H9 (cell line): Measurements from ENCODE around the gene MLIP. TPM values are rescaled to one million over a fixed set of nuclear protein-coding genes. Genes with fewer than 3 reads are reported as not detected.

Experiments
- DNase-seq: peaks from one replicate; pipeline ENCODE4 v3.0.0-alpha.2; 2017
- H2AFZ ChIP-seq: one replicate; pipeline ENCODE4 v1.6.1; 2013; ENCODE audit warnings: mild to moderate bottlenecking, low read length, control low read depth, moderate library complexity
- H2AK5ac ChIP-seq: 2 replicates; pipeline ENCODE4 v1.6.1; 2013; ENCODE audit warnings: low read length, control low read depth, mixed read lengths; ENCODE audit not compliant: insufficient read length
- H2BK120ac ChIP-seq: one replicate; pipeline ENCODE4 v1.6.1; 2013; ENCODE audit warnings: low read depth, mild to moderate bottlenecking, low read length, control low read depth, inconsistent platforms; ENCODE audit not compliant: poor library complexity, severe bottlenecking
- H2BK12ac ChIP-seq: 2 replicates; pipeline ENCODE4 v1.6.1; 2013; ENCODE audit warnings: low read length, control low read depth, mixed read lengths, low read depth; ENCODE audit not compliant: insufficient read length
- H2BK15ac ChIP-seq: 2 replicates; pipeline ENCODE4 v1.6.1; 2013; ENCODE audit warnings: low read depth, low read length, control low read depth
- H2BK20ac ChIP-seq: one replicate; pipeline ENCODE4 v1.6.1; 2013; ENCODE audit warnings: low read depth, mild to moderate bottlenecking, low read length, control low read depth, inconsistent platforms; ENCODE audit not compliant: poor library complexity, severe bottlenecking
- H2BK5ac ChIP-seq: 2 replicates; pipeline ENCODE4 v1.6.1; 2013; ENCODE audit warnings: low read length, control low read depth, mixed read lengths; ENCODE audit not compliant: insufficient read length
- H3K14ac ChIP-seq: 2 replicates; pipeline ENCODE4 v1.6.1; 2013; ENCODE audit warnings: low read length, control low read depth; ENCODE audit not compliant: insufficient read depth
- H3K18ac ChIP-seq: 2 replicates; pipeline ENCODE4 v1.6.1; 2013; ENCODE audit warnings: low read depth, mild to moderate bottlenecking, mixed read lengths, low read length, control low read depth; ENCODE audit not compliant: insufficient read length
- H3K23ac ChIP-seq: 2 replicates; pipeline ENCODE4 v1.6.1; 2013; ENCODE audit warnings: low read length, control low read depth, mixed read lengths, low read depth; ENCODE audit not compliant: insufficient read length
- H3K23me2 ChIP-seq: 2 replicates; pipeline ENCODE4 v1.6.1; 2013; ENCODE audit warnings: low read depth, mild to moderate bottlenecking, mixed read lengths, low read length, control low read depth; ENCODE audit not compliant: insufficient read length, poor library complexity, severe bottlenecking
- H3K27ac ChIP-seq: 2 replicates; pipeline ENCODE4 v1.5.1; 2013; ENCODE audit warnings: low read length, control low read depth, mixed read lengths, low read depth; ENCODE audit not compliant: insufficient read length
- H3K27me3 ChIP-seq: 2 replicates; pipeline ENCODE4 v1.6.1; 2013; ENCODE audit warnings: low read length, control low read depth, inconsistent platforms; ENCODE audit not compliant: insufficient read depth
- H3K4ac ChIP-seq: 2 replicates; pipeline ENCODE4 v1.6.1; 2013; ENCODE audit warnings: low read depth, mild to moderate bottlenecking, control low read depth, inconsistent platforms, low read length, moderate library complexity
- H3K4me1 ChIP-seq: 2 replicates; pipeline ENCODE4 v1.6.1; 2013; ENCODE audit warnings: low read length, control low read depth, inconsistent platforms; ENCODE audit not compliant: insufficient read depth
- H3K4me2 ChIP-seq: 2 replicates; pipeline ENCODE4 v1.6.1; 2013; ENCODE audit warnings: low read length, control low read depth, mixed read lengths; ENCODE audit not compliant: insufficient read length, insufficient read depth
- H3K56ac ChIP-seq: 2 replicates; pipeline ENCODE4 v1.6.1; 2013; ENCODE audit warnings: low read depth, mild to moderate bottlenecking, mixed read lengths, low read length, control low read depth; ENCODE audit not compliant: insufficient read length
- H3K79me1 ChIP-seq: 2 replicates; pipeline ENCODE4 v1.6.1; 2013; ENCODE audit warnings: low read depth, mild to moderate bottlenecking, moderate library complexity, low read length, control low read depth, inconsistent platforms; ENCODE audit not compliant: insufficient read depth, poor library complexity, severe bottlenecking
- H3K79me2 ChIP-seq: 2 replicates; pipeline ENCODE4 v1.6.1; 2013; ENCODE audit warnings: low read length, control low read depth, inconsistent platforms; ENCODE audit not compliant: insufficient read depth
- H3K9ac ChIP-seq: 2 replicates; pipeline ENCODE4 v1.6.1; 2013; ENCODE audit warnings: low read length, control low read depth, mixed read lengths; ENCODE audit not compliant: insufficient read length; ENCODE audit errors: extremely low read depth
- H3K9me3 ChIP-seq: one replicate; pipeline ENCODE4 v1.6.1; 2013; ENCODE audit warnings: low read depth, low read length, inconsistent platforms; ENCODE audit not compliant: control insufficient read depth
- H3T11ph ChIP-seq: one replicate; pipeline ENCODE4 v1.6.1; 2013; ENCODE audit warnings: mild to moderate bottlenecking, low read length, control low read depth, inconsistent platforms
- H4K20me1 ChIP-seq: one replicate; pipeline ENCODE4 v1.6.1; 2013; ENCODE audit not compliant: control insufficient read depth, insufficient read length, insufficient read depth
- H4K5ac ChIP-seq: 2 replicates; pipeline ENCODE4 v1.6.1; 2013; ENCODE audit warnings: low read depth, mild to moderate bottlenecking, mixed read lengths, low read length, control low read depth; ENCODE audit not compliant: insufficient read length
- H4K8ac ChIP-seq: replicated peaks from 2 replicates; pipeline ENCODE4 v1.6.1; 2013; ENCODE audit warnings: low read length, control low read depth, mixed read lengths, low read depth; ENCODE audit not compliant: insufficient read length
- H4K91ac ChIP-seq: 2 replicates; pipeline ENCODE4 v1.6.1; 2013; ENCODE audit warnings: low read depth, mild to moderate bottlenecking, moderate library complexity, mixed read lengths, low read length, control low read depth; ENCODE audit not compliant: insufficient read length
- H3K27ac Mint-ChIP-seq, 3 experiments: 2 replicates in 2 of 3; 3 replicates in 1 of 3; pipeline ENCODE4 v1.8.0; 2020 to 2021; ENCODE audit warnings: mixed read lengths in 3 of 3, mild to moderate bottlenecking in 1 of 3, moderate library complexity in 1 of 3
- H3K27me3 Mint-ChIP-seq: 2 replicates; pipeline ENCODE4 v1.8.0; 2021; ENCODE audit warnings: low read depth, mild to moderate bottlenecking, moderate library complexity, mixed read lengths
- H3K36me3 Mint-ChIP-seq, 3 experiments: 2 replicates in 2 of 3; 3 replicates in 1 of 3; pipeline ENCODE4 v1.8.0; 2020 to 2021; ENCODE audit warnings: low read depth in 3 of 3, mixed read lengths in 3 of 3; ENCODE audit not compliant: insufficient read depth in 1 of 3
- H3K4me1 Mint-ChIP-seq, 2 experiments: 2 replicates each; pipeline ENCODE4 v1.8.0; 2020; ENCODE audit warnings: mixed read lengths in 2 of 2
- H3K4me3 Mint-ChIP-seq, 2 experiments: 2 replicates in 1 of 2; 3 replicates in 1 of 2; pipeline ENCODE4 v1.8.0; 2020 to 2021; ENCODE audit warnings: mild to moderate bottlenecking in 2 of 2, mixed read lengths in 2 of 2, moderate library complexity in 1 of 2
- H3K9me3 Mint-ChIP-seq, 2 experiments: 2 replicates in 1 of 2; 3 replicates in 1 of 2; pipeline ENCODE4 v1.8.0; 2020; ENCODE audit warnings: mild to moderate bottlenecking in 2 of 2, mixed read lengths in 2 of 2, moderate library complexity in 1 of 2
- WGBS: extraction: QIAGEN DNeasy Blood & Tissue Kit; methylation state at CpG from one replicate; pipeline ENCODE4 v1.1.7; 2013; ENCODE audit warnings: missing lambda C conversion rate, low lambda C conversion rate, mixed read lengths; ENCODE audit not compliant: insufficient read length; ENCODE audit errors: extremely low coverage; 5-methylcytosine and 5-hydroxymethylcytosine counted together
- total RNA-seq: library from RNA; stranded (reverse); gene quantifications from 2 replicates; pipeline ENCODE4 v1.2.1, GENCODE V29; 2021
- TF ChIP-seq, protein P1 (sequence below): fragments of 200-600 bp; sonication (generic); conservative IDR thresholded peaks from 3 replicates; pipeline ENCODE4 v1.8.0; 2021; ENCODE audit warnings: antibody characterized with exemption, mild to moderate bottlenecking

The MLIP gene
- total RNA-seq, 1 experiment from 2014 or later, result not detected

GRCh38 chr6:54310377-54311152 lies 199.3 kb downstream of the MLIP start:
- no peaks in the 10 kb centered on the region for H3K9me3 Mint-ChIP-seq
- Histone ChIP-seq H3K56ac (no peak overlapping the region), H4K91ac (no peak overlapping the region), H2AK5ac (no peak overlapping the region), H3K18ac (no peak overlapping the region), H3K4ac (no peak overlapping the region), H2AFZ (no peak overlapping the region), H3K79me2 (no peaks in the 10 kb centered on the region), H3K27ac (no peak overlapping the region), H3K14ac (no peak overlapping the region), H2BK5ac (no peak overlapping the region), H3K27me3 (no peaks in the 10 kb centered on the region), H3K9me3 (no peaks in the 10 kb centered on the region), H3K9ac (no peak overlapping the region), H3K4me2 (no peak overlapping the region), H2BK20ac (no peak overlapping the region), H4K5ac (no peak overlapping the region), H4K8ac (no peak overlapping the region), H3K23ac (no peak overlapping the region), H3K79me1 (no peaks in the 10 kb centered on the region), H2BK12ac (no peak overlapping the region), H2BK15ac (no peak overlapping the region), H4K20me1 (no peaks in the 10 kb centered on the region), H3T11ph (no peak overlapping the region), H3K4me1 (no peaks in the 10 kb centered on the region), H3K23me2 (no peaks in the 10 kb centered on the region), H2BK120ac (no peak overlapping the region)
- no peak overlapping the region for H3K4me3 Mint-ChIP-seq
- H3K36me3 Mint-ChIP-seq, result no peaks in the 10 kb centered on the region
- no peak for DNase-seq
- H3K27me3 Mint-ChIP-seq, result no peaks in the 10 kb centered on the region
- no peaks in the 10 kb centered on the region for H3K4me1 Mint-ChIP-seq
- TF ChIP-seq, protein P1, sequence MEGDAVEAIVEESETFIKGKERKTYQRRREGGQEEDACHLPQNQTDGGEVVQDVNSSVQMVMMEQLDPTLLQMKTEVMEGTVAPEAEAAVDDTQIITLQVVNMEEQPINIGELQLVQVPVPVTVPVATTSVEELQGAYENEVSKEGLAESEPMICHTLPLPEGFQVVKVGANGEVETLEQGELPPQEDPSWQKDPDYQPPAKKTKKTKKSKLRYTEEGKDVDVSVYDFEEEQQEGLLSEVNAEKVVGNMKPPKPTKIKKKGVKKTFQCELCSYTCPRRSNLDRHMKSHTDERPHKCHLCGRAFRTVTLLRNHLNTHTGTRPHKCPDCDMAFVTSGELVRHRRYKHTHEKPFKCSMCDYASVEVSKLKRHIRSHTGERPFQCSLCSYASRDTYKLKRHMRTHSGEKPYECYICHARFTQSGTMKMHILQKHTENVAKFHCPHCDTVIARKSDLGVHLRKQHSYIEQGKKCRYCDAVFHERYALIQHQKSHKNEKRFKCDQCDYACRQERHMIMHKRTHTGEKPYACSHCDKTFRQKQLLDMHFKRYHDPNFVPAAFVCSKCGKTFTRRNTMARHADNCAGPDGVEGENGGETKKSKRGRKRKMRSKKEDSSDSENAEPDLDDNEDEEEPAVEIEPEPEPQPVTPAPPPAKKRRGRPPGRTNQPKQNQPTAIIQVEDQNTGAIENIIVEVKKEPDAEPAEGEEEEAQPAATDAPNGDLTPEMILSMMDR, result no peak
- WGBS, result 100% methylated on average over 1 of the region's 1 CpG
- H3K27ac Mint-ChIP-seq, result no peak overlapping the region
